Stimulated activated CD4-positive, alpha-beta T cell treated with anti-CD3 and anti-CD28 coated beads, Interleukin-4, amount 100 ng/mL, for 24 hours (primary cell): ENCODE measurements around the gene NCL.
A peak's percentile ranks its signal among the peaks of the same experiment; 100 is the strongest.

Source experiments
- DNase-seq: peaks from one replicate; pipeline ENCODE4 v3.0.0-alpha.2; 2020

NCL gene

GRCh38 chr2:231463698-231464575 is at the start of gene NCL:
NCL (minus strand) TSS chr2:231464484; CDS start chr2:231464353, 131 bp downstream.
- DNase-seq = peak; percentile 89

- no peak for DNase-seq
Measured at GRCh38 chr2:231513746-231514224, 49.5 kb upstream of the NCL start.

GRCh38 chr2:231512222-231512621 is 47.9 kb upstream of the NCL start:
- no peak for DNase-seq

GRCh38 chr2:231503766-231504165 is 39.5 kb upstream of the NCL start:
- DNase-seq = no peak

- no peak for DNase-seq
Measured at GRCh38 chr2:231502596-231502995, 38.3 kb upstream of the NCL start.

GRCh38 chr2:231497651-231498050 is 33.4 kb upstream of the NCL start:
- DNase-seq = no peak

GRCh38 chr2:231494669-231495068 is 30.4 kb upstream of the NCL start:
- no peak for DNase-seq

- no peak for DNase-seq
Measured at GRCh38 chr2:231490801-231491200, 26.5 kb upstream of the NCL start.

GRCh38 chr2:231489990-231490389 is 25.7 kb upstream of the NCL start:
- peak; percentile 21 for DNase-seq

- no peak for DNase-seq
Measured at GRCh38 chr2:231488331-231488730, 24.0 kb upstream of the NCL start.

GRCh38 chr2:231486851-231487596 is 22.7 kb upstream of the NCL start:
- no peak for DNase-seq

- DNase-seq = peak; percentile 33
Measured at GRCh38 chr2:231483398-231484329, 19.4 kb upstream of the NCL start.

- DNase-seq = peak; percentile 80
Measured at GRCh38 chr2:231482806-231483391, 18.6 kb upstream of the NCL start.

- DNase-seq = no peak
Measured at GRCh38 chr2:231480781-231481180, 16.5 kb upstream of the NCL start.

- DNase-seq = no peak
Measured at GRCh38 chr2:231479455-231479854, 15.2 kb upstream of the NCL start.

- no peak for DNase-seq
Measured at GRCh38 chr2:231476920-231477319, 12.6 kb upstream of the NCL start.

GRCh38 chr2:231475965-231476364 is 11.7 kb upstream of the NCL start:
- DNase-seq = no peak

GRCh38 chr2:231472816-231473215 is 8.5 kb upstream of the NCL start:
- DNase-seq = no peak

GRCh38 chr2:231470246-231470900 is 6.1 kb upstream of the NCL start:
- no peak for DNase-seq

- DNase-seq = no peak
Measured at GRCh38 chr2:231469583-231469950, 5.3 kb upstream of the NCL start.

GRCh38 chr2:231467613-231468530 is 3.6 kb upstream of the NCL start:
- no peak for DNase-seq
